ENCODE data around the gene XXYLT1. TPM values are rescaled to one million over a fixed set of nuclear protein-coding genes. Genes with fewer than 3 reads are reported as not detected.
A peak's percentile ranks its signal among the peaks of the same experiment; 100 is the strongest.

XXYLT1 gene
- total RNA-seq, 1 donor: 32.8 TPM

DNA sequence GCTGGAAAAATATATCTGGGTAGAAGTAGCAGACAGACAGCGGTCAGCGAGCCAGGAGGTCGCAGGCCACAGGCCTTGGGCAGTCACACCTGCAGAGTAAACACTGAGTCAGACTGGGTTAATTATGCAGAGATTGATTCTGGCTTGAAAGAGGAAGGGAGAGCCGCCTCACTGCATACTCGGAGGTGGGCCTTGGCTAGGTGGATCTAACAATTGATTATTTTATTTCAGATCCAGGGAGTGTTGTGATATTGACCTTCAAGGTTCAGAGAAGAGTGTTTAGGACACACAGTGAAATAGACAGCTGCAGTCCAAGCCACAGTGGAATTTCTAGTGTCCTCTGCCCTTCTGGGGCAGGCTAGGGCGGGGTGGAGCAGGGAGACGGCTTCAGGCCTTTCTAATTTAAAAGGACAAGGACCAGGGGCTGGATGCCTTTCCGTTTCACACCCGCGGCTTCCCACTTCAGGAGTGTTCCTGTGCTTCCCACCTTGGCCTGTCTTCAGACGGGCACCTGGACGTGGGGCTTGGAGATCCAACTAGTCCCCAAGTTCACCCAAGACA is 237.3 kb downstream of the XXYLT1 start:
- no peak overlapping the region for H3K4me3 ChIP-seq (ENCODE audit: low read depth, low read length)
- TF ChIP-seq, protein P1, sequence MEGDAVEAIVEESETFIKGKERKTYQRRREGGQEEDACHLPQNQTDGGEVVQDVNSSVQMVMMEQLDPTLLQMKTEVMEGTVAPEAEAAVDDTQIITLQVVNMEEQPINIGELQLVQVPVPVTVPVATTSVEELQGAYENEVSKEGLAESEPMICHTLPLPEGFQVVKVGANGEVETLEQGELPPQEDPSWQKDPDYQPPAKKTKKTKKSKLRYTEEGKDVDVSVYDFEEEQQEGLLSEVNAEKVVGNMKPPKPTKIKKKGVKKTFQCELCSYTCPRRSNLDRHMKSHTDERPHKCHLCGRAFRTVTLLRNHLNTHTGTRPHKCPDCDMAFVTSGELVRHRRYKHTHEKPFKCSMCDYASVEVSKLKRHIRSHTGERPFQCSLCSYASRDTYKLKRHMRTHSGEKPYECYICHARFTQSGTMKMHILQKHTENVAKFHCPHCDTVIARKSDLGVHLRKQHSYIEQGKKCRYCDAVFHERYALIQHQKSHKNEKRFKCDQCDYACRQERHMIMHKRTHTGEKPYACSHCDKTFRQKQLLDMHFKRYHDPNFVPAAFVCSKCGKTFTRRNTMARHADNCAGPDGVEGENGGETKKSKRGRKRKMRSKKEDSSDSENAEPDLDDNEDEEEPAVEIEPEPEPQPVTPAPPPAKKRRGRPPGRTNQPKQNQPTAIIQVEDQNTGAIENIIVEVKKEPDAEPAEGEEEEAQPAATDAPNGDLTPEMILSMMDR (IDR thresholded peaks at IDR 0.05; ENCODE audit: insufficient read depth, low read depth, low read length): no peak
- DNase-seq (ENCODE audit: low read depth): no peak

DNA sequence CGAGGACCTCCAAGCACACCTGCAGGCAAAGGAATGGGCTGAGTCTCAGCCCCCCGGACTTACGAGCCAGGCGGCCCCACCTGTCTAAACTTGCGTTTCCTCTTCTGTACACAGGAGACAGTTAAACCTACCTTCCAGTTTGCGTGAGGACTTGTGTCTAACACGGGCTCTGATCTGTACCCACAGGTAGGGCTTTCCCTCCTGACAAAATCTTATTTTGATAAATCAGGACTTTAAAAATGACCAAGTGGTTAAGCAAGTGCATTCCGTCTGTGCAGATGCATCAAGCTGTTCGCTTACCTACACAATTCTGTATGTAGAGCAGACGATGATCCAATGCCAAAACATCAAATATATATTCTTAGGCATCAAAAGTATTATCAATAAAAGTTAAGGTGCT is 238.0 kb downstream of the XXYLT1 start:
- TF ChIP-seq, protein P1 (IDR thresholded peaks at IDR 0.05; ENCODE audit: insufficient read depth, low read depth, low read length): no peak
- DNase-seq (ENCODE audit: low read depth): no peak
- H3K4me3 ChIP-seq (ENCODE audit: low read depth, low read length): no peak overlapping the region

DNA sequence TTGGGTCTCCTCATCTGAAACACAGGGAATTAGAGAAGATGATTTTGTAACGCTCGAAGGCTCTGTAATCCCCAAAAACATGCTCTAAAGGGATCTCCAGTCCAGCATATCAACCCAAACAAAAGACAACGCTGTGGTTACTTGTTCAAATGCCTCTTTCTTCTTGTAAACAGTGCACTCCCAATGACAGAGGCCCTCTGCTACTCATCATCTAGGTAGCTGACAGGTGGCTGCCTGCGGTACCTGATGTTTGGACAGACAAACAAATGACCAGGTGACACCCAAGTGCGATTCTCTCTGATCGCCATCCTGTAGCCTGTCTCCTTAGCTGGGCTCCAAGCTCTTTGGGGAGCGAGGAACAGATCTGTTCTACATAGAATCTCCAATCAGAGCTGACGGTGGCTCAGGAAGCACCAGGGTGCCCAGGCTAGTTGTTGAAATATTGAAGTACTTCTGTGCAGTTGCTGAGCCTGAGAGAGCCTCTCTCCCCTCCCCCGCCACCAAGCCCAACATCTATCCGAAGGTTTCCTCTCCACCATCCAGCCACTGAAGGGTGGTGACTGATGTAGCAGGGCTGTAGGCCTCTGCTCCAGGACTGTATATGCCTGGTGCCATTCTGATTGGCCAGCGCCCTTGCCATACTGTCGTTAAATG is 238.7 kb downstream of the XXYLT1 start:
- H3K4me3 ChIP-seq (ENCODE audit: low read depth, low read length): no peak overlapping the region
- TF ChIP-seq, protein P1 (IDR thresholded peaks at IDR 0.05; ENCODE audit: insufficient read depth, low read depth, low read length): no peak
- no peak for DNase-seq (ENCODE audit: low read depth)

DNA sequence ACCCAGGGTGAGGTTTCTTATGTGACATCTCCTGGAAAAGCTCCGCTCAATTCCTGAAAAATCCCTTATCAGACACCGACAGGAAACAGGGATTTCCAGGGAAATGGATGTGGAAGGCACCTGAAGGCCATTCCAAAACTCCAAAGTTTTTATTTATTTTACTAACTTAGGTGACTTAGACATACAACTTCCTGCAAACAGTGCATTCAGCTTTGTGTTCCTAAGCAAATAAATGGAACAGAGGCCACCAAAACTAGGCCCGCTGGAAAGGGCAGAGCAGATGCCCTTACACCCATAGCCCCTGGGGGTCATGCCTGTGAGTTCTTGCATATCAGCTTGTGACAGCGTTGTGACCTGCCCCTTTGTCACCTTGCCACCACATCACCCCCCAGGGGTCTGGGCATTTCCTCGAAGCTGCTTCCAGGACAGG is 239.4 kb downstream of the XXYLT1 start:
- no peak for DNase-seq (ENCODE audit: low read depth)
- TF ChIP-seq, protein P1 (IDR thresholded peaks at IDR 0.05; ENCODE audit: insufficient read depth, low read depth, low read length): no peak
- no peak overlapping the region for H3K4me3 ChIP-seq (ENCODE audit: low read depth, low read length)

DNA sequence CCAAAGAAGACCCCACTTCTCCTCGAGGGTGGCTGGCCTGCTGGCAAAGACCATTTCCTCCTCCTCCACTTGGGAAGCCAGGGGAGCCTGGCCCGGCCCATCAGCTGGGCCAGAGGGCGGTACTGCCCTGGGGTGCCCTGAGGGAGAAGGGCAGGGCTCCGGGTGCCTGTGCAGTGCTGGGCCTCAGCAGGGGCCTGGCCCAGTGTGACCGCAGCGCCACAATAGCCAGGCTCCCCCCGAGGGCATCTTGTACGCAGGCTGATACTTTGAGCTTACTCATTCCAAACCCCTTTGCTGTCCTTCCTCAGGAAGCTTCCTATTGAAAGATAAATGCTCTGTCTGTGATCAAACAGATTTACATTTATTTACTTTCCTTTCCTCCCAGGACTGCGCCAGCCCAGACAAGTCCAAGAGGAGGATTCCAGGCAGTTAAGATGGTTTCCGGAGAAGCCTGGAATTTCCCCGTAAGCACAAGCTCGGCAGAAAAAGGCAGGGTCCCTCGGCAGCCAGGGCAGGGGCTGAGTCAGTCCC is 240.1 kb downstream of the XXYLT1 start:
- peak; percentile 66 for DNase-seq (ENCODE audit: low read depth)
- TF ChIP-seq, protein P1 (IDR thresholded peaks at IDR 0.05; ENCODE audit: insufficient read depth, low read depth, low read length): no peak
- H3K4me3 ChIP-seq (ENCODE audit: low read depth, low read length): no peak overlapping the region

DNA sequence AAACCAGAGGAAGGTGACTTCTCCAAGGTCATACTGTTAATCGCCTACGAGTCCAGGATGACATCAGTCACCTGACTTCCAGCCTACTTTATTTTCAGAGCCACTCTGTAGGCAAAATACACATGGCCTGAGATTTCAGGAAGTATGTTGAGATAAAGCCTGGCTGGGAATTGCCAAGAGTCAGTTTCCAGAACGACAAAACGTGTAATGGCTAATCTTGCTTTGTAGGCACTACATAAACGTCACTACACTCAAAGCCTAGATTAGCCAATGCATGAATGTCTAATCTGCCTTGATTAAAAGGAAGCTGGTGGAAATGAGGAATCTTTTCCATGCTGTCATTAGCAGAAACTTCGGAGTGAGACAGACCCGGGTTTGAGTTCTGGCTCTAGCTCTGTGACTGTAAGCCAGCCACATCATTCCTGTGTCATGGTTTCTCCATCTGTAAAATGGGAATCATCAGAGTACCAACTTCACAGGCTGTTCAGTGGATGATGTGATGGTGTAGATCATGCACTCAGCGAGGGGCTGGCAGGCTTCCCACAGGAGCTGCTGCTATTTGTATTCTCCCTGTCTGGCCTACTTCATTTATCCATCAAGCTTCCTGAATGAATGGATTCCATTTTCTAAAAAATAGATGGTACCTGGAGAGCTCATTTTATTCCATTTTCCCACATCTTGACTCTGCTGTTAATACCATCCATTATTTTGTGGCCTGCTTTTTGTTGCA is 241.9 kb downstream of the XXYLT1 start:
- DNase-seq (ENCODE audit: low read depth): no peak
- TF ChIP-seq, protein P1 (IDR thresholded peaks at IDR 0.05; ENCODE audit: insufficient read depth, low read depth, low read length): no peak
- H3K4me3 ChIP-seq (ENCODE audit: low read depth, low read length): no peak overlapping the region

All from fibroblast of villous mesenchyme (primary cell).